Measurements from ENCODE around the gene TCF7. TPM values are rescaled to one million over a fixed set of nuclear protein-coding genes. Genes with fewer than 3 reads are reported as not detected.

The TCF7 gene
- total RNA-seq, 1 experiment from 2014 or later, result 36.5 TPM

DNA sequence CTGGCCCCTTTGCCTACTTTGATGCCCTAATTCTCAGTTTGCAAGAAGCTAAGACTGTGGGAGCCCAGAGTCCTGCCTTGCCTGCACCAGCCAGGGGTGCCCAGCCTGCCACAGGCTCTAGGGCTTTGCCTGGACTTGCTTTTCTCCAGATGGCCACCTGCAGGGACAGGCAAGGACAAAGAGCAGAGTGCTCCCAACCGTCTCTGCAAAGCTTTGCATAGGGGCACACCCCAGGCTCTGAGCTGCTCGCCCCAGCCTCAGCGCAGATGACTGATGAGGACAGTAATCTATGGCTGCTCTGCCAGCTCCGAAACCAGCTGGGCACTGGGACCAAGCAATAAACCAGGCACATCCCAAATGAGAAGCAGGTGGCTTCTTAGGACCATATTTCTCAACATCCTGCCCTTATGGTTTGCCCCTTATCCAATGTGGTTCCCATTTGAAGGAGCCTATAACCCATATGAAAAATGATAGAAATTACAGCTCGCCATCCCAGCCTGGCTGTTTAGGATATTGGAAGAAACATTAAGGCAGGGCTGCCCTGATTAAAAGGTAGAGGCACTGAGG, 25.4 kb upstream of the TCF7 start:
- no peaks in the 10 kb centered on the region for H3K9me3 ChIP-seq
- H3K4me3 ChIP-seq (ENCODE audit: low read depth, low read length), result no peak overlapping the region
- Mint-ChIP-seq H3K27me3 (ENCODE audit: insufficient read depth, unreplicated experiment) (no peaks in the 10 kb centered on the region), H3K9me3 (ENCODE audit: unreplicated experiment) (no peaks in the 10 kb centered on the region), H3K27ac (ENCODE audit: unreplicated experiment) (no peak overlapping the region), H3K36me3 (ENCODE audit: insufficient read depth, unreplicated experiment) (no peaks in the 10 kb centered on the region), H3K4me3 (ENCODE audit: unreplicated experiment) (no peak overlapping the region), H3K4me1 (ENCODE audit: low read depth, unreplicated experiment) (peaks cover 12% of the 10 kb centered on the region)
- BruUV-seq (replicated peaks), result no TSS peak
- peaks cover 13% of the 10 kb centered on the region for H3K4me1 ChIP-seq
- POLR2A ChIA-PET, result no interaction called here
- CTCF ChIA-PET, result interaction anchor here (0.6 kb wide), 1 partner anchor 26 kb away, joined by 4 read pairs; the partner anchor contains the start of gene TCF7
- no peak for DNase-seq
- H3K36me3 ChIP-seq (ENCODE audit: control insufficient read depth, insufficient read depth, low read length), result no peaks in the 10 kb centered on the region
- intact Hi-C loops (cut with micrococcal nuclease; ENCODE audit: unreplicated experiment), result no loop called here
- no peaks in the 10 kb centered on the region for H3K27me3 ChIP-seq (replicated peaks; ENCODE audit: control insufficient read depth, insufficient read depth, low read length)
- TF ChIP-seq, protein P1, sequence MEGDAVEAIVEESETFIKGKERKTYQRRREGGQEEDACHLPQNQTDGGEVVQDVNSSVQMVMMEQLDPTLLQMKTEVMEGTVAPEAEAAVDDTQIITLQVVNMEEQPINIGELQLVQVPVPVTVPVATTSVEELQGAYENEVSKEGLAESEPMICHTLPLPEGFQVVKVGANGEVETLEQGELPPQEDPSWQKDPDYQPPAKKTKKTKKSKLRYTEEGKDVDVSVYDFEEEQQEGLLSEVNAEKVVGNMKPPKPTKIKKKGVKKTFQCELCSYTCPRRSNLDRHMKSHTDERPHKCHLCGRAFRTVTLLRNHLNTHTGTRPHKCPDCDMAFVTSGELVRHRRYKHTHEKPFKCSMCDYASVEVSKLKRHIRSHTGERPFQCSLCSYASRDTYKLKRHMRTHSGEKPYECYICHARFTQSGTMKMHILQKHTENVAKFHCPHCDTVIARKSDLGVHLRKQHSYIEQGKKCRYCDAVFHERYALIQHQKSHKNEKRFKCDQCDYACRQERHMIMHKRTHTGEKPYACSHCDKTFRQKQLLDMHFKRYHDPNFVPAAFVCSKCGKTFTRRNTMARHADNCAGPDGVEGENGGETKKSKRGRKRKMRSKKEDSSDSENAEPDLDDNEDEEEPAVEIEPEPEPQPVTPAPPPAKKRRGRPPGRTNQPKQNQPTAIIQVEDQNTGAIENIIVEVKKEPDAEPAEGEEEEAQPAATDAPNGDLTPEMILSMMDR (IDR thresholded peaks at IDR 0.05; ENCODE audit: insufficient read depth in 1 of 2, low read depth in 1 of 2, low read length in 1 of 2, severe bottlenecking in 1 of 2, unreplicated experiment in 1 of 2), result no peak

DNA sequence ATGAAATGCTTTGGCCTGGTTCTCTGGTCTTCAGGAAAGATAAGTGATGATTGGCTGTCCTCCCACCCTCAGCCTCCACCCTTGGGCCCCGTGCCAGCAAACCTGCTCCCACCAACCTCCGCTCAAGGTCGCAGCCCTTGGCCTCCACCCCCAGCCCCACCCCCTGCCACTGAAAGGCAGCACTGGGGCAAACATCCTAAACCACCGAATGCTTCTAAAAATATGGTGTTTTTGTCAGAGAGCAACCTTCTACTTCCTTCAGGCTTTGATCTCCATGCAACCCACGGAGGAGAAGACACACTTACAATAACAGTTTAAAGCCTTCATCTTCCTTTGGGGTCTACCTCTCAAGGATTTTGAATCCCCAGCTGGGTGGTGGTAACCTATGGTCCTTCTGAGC, 24.0 kb upstream of the TCF7 start:
- Histone ChIP-seq H3K27me3 (replicated peaks; ENCODE audit: control insufficient read depth, insufficient read depth, low read length) (no peaks in the 10 kb centered on the region), H3K36me3 (ENCODE audit: control insufficient read depth, insufficient read depth, low read length) (no peaks in the 10 kb centered on the region), H3K4me3 (ENCODE audit: low read depth, low read length) (no peak overlapping the region), H3K4me1 (peaks cover 13% of the 10 kb centered on the region), H3K9me3 (no peaks in the 10 kb centered on the region)
- no TSS peak for BruUV-seq (replicated peaks)
- Mint-ChIP-seq H3K36me3 (ENCODE audit: insufficient read depth, unreplicated experiment) (no peaks in the 10 kb centered on the region), H3K27me3 (ENCODE audit: insufficient read depth, unreplicated experiment) (no peaks in the 10 kb centered on the region), H3K27ac (ENCODE audit: unreplicated experiment) (no peak overlapping the region), H3K4me3 (ENCODE audit: unreplicated experiment) (no peak overlapping the region), H3K9me3 (ENCODE audit: unreplicated experiment) (no peaks in the 10 kb centered on the region), H3K4me1 (ENCODE audit: low read depth, unreplicated experiment) (peaks cover 12% of the 10 kb centered on the region)
- DNase-seq, result no peak
- TF ChIP-seq, protein P1 (IDR thresholded peaks at IDR 0.05; ENCODE audit: insufficient read depth in 1 of 2, low read depth in 1 of 2, low read length in 1 of 2, severe bottlenecking in 1 of 2, unreplicated experiment in 1 of 2), result no peak
- ChIA-PET POLR2A (no interaction called here), CTCF (no interaction called here)
- intact Hi-C loops (cut with micrococcal nuclease; ENCODE audit: unreplicated experiment), result no loop called here

GRCh38 chr5:134091626-134092121, 22.8 kb upstream of the TCF7 start:
- H3K4me1 ChIP-seq, result peaks cover 10% of the 10 kb centered on the region
- no peak overlapping the region for H3K27ac Mint-ChIP-seq (ENCODE audit: unreplicated experiment)
- H3K27me3 ChIP-seq (replicated peaks; ENCODE audit: control insufficient read depth, insufficient read depth, low read length), result no peaks in the 10 kb centered on the region
- peaks cover 8% of the 10 kb centered on the region for H3K4me1 Mint-ChIP-seq (ENCODE audit: low read depth, unreplicated experiment)
- BruUV-seq (replicated peaks), result no TSS peak
- H3K36me3 ChIP-seq (ENCODE audit: control insufficient read depth, insufficient read depth, low read length), result no peaks in the 10 kb centered on the region
- intact Hi-C loops (cut with micrococcal nuclease; ENCODE audit: unreplicated experiment), result no loop called here
- POLR2A ChIA-PET, result interaction anchor here (0.9 kb wide), 1 partner anchor 23 kb away, joined by 6 read pairs; the partner anchor contains the start of gene TCF7
- H3K4me3 Mint-ChIP-seq (ENCODE audit: unreplicated experiment), result no peak overlapping the region
- no peaks in the 10 kb centered on the region for H3K9me3 ChIP-seq
- TF ChIP-seq, protein P1 (IDR thresholded peaks at IDR 0.05; ENCODE audit: insufficient read depth in 1 of 2, low read depth in 1 of 2, low read length in 1 of 2, severe bottlenecking in 1 of 2, unreplicated experiment in 1 of 2), result no peak
- no peaks in the 10 kb centered on the region for H3K27me3 Mint-ChIP-seq (ENCODE audit: insufficient read depth, unreplicated experiment)
- H3K36me3 Mint-ChIP-seq (ENCODE audit: insufficient read depth, unreplicated experiment), result no peaks in the 10 kb centered on the region
- H3K9me3 Mint-ChIP-seq (ENCODE audit: unreplicated experiment), result no peaks in the 10 kb centered on the region
- DNase-seq, result no peak
- CTCF ChIA-PET, result interaction anchor here (0.6 to 1.2 kb wide), 3 partner anchors 10 to 1080 kb away, joined by 3 to 5 read pairs (median 4); no protein-coding TSS in a partner anchor
- no peak overlapping the region for H3K4me3 ChIP-seq (ENCODE audit: low read depth, low read length)

Measured in Caco-2 (cell line).